Measurements from ENCODE around the gene PLA2G2D.

DNA sequence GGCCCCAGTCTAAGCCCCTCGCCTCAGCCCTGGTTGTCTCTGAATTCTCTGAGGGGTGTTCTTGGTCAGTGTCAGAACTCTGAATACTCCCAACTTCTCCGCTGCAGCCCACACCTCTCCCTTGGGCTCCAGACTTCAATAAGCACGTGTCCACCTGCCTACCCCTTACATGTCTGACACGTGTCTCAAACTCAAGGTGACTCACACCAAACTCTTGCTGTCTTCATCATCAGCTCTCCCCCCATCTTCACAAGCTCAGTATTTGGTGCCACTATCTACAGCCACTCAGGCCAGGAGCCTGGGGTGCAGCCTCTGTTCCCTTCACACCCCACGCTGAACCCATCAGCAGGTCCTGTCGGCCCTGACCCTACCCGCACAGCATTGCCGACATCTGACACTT is 47.8 kb upstream of the PLA2G2D start:
- no peak for TF ChIP-seq CTCF (IDR thresholded peaks at IDR 0.05; ENCODE audit: poor library complexity)
- no peak for TF ChIP-seq EZH2 (IDR thresholded peaks at IDR 0.05; ENCODE audit: borderline replicate concordance)
- no peak for TF ChIP-seq EZH2phosphoT487 (IDR thresholded peaks at IDR 0.05; ENCODE audit: low read depth, severe bottlenecking, unreplicated experiment)
